Gastroesophageal sphincter (tissue), 3 donors: ENCODE data around the gene HMGCS2.

Experiments
- EP300 ChIP-seq: sonication (generic); formaldehyde crosslinking; IDR thresholded peaks from one replicate; pipeline ENCODE4 v1.6.1; 2017; ENCODE audit warnings: antibody characterized with exemption, mild to moderate bottlenecking
- POLR2A ChIP-seq, 2 donors: fragments of 450-650 bp; IDR thresholded peaks; one replicate each; pipeline ENCODE4 v1.6.1; 2017; ENCODE audit warnings: antibody characterized with exemption in 2 of 2, mild to moderate bottlenecking in 2 of 2, moderate library complexity in 1 of 2
- POLR2AphosphoS5 ChIP-seq: sonication (generic); formaldehyde crosslinking; IDR thresholded peaks from one replicate; pipeline ENCODE4 v1.6.1; 2017; ENCODE audit warnings: antibody characterized with exemption
- TF ChIP-seq, protein P1 (sequence below), 4 experiments: fragments of 200-600 bp in 2 of 4; fragments of 450-650 bp in 2 of 4; sonication (generic) in 1 of 4; IDR thresholded peaks; one replicate each; pipeline ENCODE4 v1.5.1; 2017 to 2019; ENCODE audit warnings: antibody characterized with exemption in 4 of 4, mild to moderate bottlenecking in 2 of 4, moderate library complexity in 2 of 4

DNA sequence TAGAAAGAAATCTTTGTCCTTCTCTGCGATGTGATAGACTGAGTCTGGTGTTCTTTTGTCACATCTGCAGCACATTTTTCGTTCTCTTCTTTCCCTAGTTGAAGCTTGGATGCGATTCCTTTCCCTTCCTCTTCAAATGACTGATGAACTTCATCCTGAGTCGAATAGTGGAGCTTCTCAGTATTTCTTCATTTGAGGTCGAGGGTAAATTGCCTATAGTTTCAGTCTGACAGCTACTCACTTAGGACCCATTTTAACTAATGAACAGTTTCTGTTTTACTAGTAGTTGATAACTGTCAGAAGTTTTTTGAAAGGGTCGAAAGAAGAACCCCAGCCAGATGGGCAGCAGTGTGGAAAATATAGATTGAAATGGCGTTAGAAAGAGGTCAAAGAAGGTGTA, 47.2 kb upstream of the HMGCS2 start:
- TF ChIP-seq, protein P1, sequence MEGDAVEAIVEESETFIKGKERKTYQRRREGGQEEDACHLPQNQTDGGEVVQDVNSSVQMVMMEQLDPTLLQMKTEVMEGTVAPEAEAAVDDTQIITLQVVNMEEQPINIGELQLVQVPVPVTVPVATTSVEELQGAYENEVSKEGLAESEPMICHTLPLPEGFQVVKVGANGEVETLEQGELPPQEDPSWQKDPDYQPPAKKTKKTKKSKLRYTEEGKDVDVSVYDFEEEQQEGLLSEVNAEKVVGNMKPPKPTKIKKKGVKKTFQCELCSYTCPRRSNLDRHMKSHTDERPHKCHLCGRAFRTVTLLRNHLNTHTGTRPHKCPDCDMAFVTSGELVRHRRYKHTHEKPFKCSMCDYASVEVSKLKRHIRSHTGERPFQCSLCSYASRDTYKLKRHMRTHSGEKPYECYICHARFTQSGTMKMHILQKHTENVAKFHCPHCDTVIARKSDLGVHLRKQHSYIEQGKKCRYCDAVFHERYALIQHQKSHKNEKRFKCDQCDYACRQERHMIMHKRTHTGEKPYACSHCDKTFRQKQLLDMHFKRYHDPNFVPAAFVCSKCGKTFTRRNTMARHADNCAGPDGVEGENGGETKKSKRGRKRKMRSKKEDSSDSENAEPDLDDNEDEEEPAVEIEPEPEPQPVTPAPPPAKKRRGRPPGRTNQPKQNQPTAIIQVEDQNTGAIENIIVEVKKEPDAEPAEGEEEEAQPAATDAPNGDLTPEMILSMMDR (IDR thresholded peaks at IDR 0.05), result no peak
- no peak for TF ChIP-seq EP300
- no peak for TF ChIP-seq POLR2A (IDR thresholded peaks at IDR 0.05)
- no peak for TF ChIP-seq POLR2AphosphoS5
